Stimulated activated CD4-positive, alpha-beta T cell treated with anti-CD3 and anti-CD28 coated beads, Interleukin-4, amount 100 ng/mL, for 48 hours (primary cell): ENCODE results near the gene SPATA13.

ENCODE experiments used
- DNase-seq, 2 donors: peaks; one replicate each; pipeline ENCODE4 v3.0.0-alpha.2; 2020; ENCODE audit warnings: low read depth in 2 of 2

Gene SPATA13

DNA sequence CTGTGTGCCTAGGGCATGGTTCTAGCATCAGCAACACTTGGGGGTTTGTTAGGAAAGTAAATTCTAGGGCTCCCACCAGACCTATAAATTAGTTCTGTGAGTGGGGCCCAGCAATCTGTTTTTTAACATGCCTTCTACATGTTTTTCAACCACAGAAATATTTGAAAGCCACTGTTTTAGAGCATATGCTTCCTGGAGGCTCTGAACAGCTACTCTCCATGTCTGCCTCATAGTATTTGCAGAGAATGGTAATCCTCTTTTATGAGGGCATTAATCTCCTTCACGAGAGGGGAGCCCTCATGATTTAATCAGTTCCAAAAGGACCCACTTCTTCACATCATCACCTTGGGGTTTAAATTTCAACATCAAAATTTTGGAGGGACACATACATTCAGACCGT, 6.0 kb downstream of the SPATA13 start:
- no peak for DNase-seq

DNA sequence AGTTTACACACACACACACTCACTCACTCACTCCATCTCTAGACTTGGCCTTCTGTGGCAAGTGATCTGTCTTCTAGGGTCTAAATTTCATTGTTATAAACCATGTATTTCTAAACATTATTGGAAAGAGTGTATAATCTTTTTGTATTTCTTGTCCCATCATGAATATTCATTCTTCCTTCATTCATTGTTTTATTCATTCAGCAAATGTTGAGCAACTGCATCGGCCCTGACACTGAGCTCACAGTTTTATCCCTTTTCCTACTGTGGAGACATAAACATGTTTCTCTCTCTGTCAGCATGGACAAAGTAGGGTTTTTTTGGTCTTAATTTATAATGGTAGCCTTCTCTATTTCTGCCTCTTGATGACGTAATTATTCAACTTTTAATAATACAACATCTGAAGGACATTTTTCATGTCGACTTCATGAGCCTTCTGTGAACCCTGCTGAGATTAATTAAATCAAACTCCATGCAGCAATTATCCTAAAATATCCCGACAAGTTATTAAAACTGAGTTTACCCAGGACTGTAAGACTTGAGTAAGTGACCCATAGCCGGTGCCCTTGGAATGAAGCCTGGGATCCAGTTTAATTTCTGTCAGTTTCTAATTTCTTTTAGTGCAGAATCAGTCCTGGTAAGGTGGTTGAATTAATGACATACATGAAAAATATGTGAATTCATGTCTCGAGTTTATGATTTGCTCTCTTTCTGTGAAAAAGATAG, 7.3 kb downstream of the SPATA13 start:
- DNase-seq: no peak

GRCh38 chr13:24168392-24168750, 7.9 kb downstream of the SPATA13 start:
- no peak for DNase-seq

- DNase-seq: no peak
These were observed 8.5 kb downstream of the SPATA13 start for GRCh38 chr13:24168979-24169378.

- no peak for DNase-seq
These were observed 11.6 kb downstream of the SPATA13 start for GRCh38 chr13:24172071-24172470.

DNA sequence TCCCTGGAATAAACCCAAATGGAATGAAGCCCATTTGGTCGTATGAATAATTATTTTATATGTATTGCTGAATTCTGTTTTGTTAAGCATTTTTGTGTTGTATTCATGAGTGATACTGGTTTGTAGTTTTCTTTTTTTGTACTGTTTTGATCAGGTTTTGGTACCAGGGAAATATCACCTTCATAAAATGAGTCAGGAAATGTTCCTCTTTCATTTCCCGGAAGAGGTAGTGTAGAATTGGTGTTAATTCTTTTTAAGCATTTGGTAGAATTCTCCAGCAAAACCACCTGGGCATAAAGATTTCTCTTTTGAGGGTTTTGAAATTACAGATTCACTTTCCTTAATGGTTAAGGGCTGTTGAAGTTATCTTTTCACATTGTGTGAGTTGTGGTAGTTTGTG, 13.3 kb downstream of the SPATA13 start:
- DNase-seq: no peak

DNA sequence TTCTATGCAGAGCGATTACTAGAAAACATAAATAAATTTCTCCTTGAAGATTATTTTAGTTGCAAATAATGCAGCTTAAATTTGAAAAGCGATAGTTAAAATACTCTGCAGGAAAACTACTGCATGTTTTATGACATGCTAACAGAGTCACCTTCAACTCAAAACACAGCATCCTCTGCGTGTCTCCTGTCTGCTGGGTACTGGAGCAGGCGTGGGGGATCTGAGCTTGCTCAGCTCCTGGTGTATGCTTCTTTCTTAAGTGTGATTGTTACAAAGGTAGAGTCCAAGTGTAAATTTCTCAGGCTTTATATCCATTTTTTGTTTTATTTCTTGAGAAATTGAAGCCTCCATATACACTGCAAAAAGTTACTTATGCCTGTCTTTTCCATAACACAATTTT, 15.3 kb downstream of the SPATA13 start:
- DNase-seq: no peak

DNA sequence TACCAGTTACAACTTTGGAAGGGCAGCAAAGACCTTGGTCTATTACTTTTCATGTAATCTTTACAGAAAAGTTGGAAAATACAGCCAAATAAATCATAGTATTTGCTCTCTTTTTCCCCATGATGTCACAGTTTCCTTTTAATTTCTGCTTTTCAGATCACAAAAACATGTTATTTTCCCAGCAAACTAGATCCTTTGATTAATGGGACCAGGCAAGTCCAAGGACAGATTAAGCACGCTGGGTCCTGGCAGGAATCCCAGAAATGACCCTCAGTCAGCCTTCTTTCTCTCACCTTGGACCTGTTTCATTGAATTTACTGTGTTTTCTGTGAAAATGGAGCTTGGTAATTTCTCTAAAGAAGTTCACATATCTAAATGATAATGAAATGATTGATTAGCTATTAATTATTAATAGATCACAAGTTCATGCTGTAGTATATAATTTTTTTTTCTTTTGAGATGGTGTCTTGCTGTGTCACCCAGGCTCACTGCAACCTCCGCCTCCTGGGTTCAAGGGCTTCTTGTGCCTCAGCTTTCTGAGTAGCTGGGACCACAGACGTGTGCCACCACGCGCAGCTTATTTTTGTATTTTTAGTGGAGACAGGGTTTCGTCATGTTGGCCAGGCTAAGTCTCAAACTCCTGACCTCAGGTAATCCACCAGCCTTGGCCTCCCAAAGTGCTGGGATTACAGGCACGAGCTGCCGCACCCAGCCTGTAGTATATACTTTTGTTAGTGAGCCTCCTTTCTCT, 16.0 kb downstream of the SPATA13 start:
- DNase-seq: no peak

GRCh38 chr13:24178847-24179485, 18.4 kb downstream of the SPATA13 start:
- DNase-seq: no peak

DNA sequence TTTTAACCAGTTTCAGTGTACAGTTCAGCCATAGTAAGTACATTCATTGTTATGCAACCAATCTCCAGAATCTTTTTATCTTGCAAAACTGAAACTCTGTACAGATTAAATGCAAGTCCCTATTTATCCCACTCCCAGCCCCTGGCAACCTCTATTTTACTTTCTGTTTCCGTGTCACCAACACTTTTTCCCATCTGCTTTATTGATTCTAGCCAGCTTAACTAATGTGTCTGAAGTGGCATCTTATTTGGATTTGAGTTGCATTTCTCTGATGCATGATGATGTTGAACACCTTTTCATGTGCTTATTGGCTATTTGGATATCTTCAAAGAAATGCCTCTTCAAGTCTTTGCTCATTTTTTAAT, 18.9 kb downstream of the SPATA13 start:
- no peak for DNase-seq

DNA sequence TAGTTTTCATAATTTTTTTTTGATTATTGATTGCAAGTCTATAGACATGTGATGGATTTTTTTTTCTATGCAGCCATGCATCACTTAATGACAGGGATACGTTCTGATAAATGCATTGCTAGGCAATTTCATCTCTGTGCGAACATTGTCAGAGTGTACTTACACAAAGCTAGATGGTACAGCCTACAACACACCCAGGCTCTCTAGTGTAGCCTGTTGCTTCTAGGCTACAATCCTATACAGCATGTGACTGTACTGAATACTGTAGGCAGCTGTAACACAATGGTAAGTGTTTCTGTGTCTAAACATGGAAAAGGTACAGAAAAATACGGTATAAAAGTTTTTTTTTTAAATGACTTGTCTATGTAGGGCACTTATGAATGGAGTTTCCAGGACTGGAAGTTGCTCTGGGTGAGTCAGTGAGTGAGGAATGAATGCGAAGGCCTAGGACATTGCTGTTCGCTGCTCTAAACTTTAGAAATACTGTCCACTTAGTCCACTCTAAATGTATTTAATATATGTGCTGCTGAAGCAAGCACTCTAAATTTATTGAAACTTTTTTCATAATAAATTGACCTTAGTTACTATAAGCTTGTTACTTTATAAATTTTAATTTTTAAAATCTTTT, 20.3 kb downstream of the SPATA13 start:
- DNase-seq: no peak

- no peak for DNase-seq
These were observed 21.6 kb downstream of the SPATA13 start for GRCh38 chr13:24181991-24182702.

GRCh38 chr13:24182703-24183081, 22.2 kb downstream of the SPATA13 start:
- DNase-seq: no peak

GRCh38 chr13:24183741-24184182, 23.2 kb downstream of the SPATA13 start:
- no peak for DNase-seq

DNA sequence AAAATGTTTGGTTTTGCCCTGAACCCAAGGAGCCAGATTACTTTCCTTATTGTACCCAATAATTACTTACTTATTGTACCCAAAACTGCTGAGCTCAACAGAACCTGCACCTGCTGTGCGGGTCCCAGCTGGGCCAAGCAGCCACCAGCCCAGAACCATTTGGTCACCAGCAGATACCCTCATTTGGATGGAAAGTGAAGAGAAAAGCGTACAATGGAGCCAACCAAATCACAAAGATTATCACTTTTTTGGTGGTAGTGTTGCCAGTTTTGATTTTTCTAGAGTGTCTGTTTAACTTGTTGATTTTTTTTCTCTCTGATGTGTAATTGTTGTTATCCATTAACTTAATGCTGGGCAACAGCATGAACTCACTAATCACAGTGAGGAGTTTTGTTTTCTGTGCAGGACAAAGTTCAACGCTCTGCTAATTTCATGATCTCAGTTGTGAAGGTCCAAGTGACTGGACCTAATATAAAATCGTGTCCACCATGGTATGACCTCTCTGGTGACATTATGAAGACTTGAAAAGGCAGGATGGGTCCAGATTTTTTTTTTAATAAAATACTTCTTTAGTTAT, 23.8 kb downstream of the SPATA13 start:
- DNase-seq: no peak

DNA sequence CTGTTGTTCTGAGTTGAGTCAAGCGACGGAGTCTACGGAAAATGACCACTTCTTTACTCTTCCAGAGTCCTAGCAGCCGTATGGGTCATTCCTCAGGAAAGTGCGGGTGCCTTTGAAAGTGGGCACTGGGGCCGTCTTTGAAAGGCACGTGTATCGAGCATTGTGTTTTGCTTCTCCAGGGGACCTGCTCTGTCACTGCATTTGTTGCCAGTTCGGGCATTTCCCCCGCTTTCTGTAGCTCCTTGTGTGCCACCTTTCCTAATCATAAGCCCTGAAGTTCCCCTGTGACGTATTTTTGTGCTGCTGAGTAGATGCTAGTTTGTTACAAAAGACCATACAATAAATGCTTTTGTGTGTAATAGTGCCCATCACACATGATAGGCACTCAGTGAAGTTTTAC, 24.4 kb downstream of the SPATA13 start:
- no peak for DNase-seq

- no peak for DNase-seq
These were observed 25.2 kb downstream of the SPATA13 start for GRCh38 chr13:24185591-24186232.

DNA sequence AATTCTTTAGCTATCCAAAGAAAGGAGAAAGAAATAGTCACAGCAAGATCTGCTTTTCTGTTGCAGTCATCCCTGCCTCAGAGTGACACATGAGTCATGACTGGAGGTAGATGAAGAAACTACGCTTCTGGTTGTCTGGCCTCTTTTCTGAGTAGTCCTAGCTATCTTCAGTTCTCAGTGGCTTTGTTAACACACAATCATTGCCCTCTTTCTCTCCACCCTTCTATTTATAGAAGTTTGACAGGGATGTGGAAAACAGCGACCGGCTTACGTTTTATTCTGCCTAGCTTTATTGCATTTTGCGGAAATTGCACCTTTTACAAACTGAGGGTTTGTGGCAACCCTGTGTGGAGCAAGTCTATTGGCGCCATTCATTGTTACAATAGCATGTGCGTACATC, 26.7 kb downstream of the SPATA13 start:
- no peak for DNase-seq

DNA sequence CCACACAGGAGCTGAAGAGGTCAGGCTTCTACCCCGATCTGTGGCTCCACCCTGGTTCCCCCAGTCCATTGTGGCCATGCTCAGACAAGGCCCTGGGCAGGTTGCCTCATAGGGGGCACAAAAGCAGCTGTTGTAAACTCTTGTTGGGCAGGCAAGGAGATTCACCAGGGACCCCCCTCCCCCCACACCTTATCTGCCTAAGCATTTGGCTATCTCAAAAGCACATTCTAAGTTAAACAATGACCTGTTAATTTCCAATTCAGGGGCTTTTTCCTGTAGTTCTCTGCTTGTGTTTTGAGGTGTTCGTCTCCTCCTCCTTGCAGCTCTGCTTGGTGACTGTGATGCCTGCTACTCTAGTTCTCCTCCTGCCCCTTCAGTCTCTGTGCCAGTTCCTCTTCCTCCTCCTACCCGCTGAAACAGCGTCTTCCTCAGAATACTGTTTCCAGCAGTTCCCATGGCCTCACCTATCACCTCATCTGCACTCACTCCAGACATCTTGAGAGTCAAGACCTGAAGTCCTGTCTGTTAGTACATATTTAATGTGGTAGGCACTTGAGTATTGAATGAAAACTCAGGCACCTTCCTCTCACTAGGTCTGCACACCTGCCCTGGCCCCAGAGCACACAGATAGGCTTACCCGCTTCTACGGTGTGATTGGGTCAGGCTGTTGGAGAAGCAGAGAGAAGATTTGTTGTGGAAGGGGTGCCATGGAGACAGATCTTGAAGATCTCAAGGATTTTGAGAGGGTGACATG, 31.7 kb downstream of the SPATA13 start:
- no peak for DNase-seq

DNA sequence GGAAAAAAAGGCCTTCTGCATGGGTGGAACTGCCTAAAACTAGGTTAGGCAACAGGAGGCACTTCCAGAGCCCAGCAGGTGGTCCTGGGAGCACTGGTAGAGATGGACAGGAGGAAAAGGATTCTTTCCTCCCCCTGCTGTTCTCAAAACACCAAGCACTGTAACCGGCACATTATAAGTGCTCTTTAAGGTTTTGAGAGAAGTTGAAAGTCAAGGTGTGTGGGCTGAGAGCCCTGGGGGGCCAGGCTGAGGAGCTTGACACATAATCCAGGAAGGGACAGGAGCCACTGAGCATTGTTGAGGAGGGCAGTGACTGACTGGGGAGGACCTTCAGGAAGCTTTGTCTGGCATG, 32.3 kb downstream of the SPATA13 start:
- no peak for DNase-seq
